Measurements from ENCODE around the gene DPF3. TPM values are rescaled to one million over a fixed set of nuclear protein-coding genes. Genes with fewer than 3 reads are reported as not detected.

DPF3 gene
- total RNA-seq, 4 donors from 2014 or later: 1.1 to 4.7 (median 1.8) TPM

GRCh38 chr14:72610096-72610830 is 283.6 kb downstream of the DPF3 start:
- 87 to 90% methylated on average over 12 of the region's 12 CpGs for WGBS, 2 donors
- DNase-seq (ENCODE audit: low spot score in 2 of 2): peak in 1 of 2 donors; percentile 79
- no peak overlapping the region for H3K4me3 ChIP-seq (ENCODE audit: low read depth, poor library complexity, severe bottlenecking)
- intact Hi-C loops (cut with DNase I; ENCODE audit: low total_unique reads): no loop called here
- TF ChIP-seq CTCF (IDR thresholded peaks at IDR 0.05): no peak
- no peak for TF ChIP-seq POLR2A (IDR thresholded peaks at IDR 0.05)

GRCh38 chr14:72609205-72609916 is 284.5 kb downstream of the DPF3 start:
- TF ChIP-seq POLR2A (IDR thresholded peaks at IDR 0.05) (no peak), CTCF (IDR thresholded peaks at IDR 0.05) (no peak)
- H3K4me3 ChIP-seq (ENCODE audit: low read depth, poor library complexity, severe bottlenecking): no peak overlapping the region
- intact Hi-C loops (cut with DNase I; ENCODE audit: low total_unique reads): no loop called here
- DNase-seq (ENCODE audit: low spot score in 2 of 2): peak in 1 of 2 donors; percentile 39
- WGBS, 2 donors: 81 to 91% methylated on average over 12 of the region's 12 CpGs

- TF ChIP-seq POLR2A (IDR thresholded peaks at IDR 0.05) (no peak), CTCF (IDR thresholded peaks at IDR 0.05) (no peak)
- intact Hi-C loops (cut with DNase I; ENCODE audit: low total_unique reads): no loop called here
- no peak overlapping the region for H3K4me3 ChIP-seq (ENCODE audit: low read depth, poor library complexity, severe bottlenecking)
- peak in 1 of 2 donors; percentile 21 for DNase-seq (ENCODE audit: low spot score in 2 of 2)
- 84 to 85% methylated on average over 8 of the region's 8 CpGs for WGBS, 2 donors
Observed at GRCh38 chr14:72608391-72609204, 285.3 kb downstream of the DPF3 start.

DNA sequence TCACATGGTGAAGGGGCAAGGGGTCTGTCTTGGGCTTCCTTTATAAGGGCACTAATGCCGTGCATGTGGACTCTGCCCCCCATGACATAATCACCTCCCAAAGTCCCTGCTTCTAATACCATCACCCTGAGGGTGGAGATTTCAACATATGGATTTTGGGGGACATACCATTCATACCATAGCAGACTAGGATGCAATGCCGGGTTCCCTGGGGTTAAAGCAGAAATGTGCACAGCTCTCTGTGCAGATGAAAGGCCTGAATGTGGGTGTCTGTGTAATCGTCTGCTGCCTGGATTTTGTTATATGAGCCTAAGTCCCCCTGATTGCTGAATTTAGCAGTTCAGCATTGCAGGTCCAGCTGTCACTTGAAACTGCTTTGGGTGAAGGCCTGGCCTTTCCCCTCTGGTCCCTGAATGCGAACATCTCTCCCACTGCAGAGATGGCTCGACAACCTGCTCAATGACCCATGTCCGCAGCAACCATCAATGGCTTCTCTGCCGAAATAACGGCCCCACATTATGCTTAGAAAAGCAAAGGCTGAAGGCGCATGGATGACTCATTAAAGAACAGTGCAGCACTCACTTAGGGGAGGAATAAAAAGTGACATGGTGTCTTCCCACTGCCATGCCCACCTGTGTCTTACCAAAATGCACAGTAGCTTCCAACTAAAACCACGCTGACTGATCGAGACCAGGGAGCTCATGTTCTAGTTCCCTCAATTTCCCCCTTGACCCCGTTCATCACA is 286.3 kb downstream of the DPF3 start:
- TF ChIP-seq POLR2A (IDR thresholded peaks at IDR 0.05) (no peak), CTCF (IDR thresholded peaks at IDR 0.05) (no peak)
- DNase-seq (ENCODE audit: low spot score in 2 of 2): peak in 1 of 2 donors; percentile 59
- WGBS, 2 donors: 85% methylated on average over 12 of the region's 12 CpGs
- intact Hi-C loops (cut with DNase I; ENCODE audit: low total_unique reads): no loop called here
- H3K4me3 ChIP-seq (ENCODE audit: low read depth, poor library complexity, severe bottlenecking): no peak overlapping the region

DNA sequence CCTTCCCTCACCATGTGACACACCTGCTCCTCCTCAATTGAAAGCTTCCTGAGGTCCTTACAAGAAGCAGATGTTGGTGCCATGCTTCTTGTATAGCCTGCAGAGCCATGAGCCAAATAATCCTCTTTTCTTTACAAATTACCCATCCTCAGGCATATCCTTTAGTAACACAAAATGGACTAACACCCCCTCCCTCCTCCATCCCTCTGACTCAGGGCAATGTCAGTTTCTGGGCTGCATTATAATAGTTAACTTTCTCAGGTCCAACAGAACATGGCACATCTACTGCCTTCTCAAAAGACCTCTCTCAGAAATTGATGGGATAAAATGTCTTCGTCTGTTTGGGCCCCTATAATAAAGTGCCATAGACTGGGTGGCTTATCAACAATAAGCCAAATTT is 287.0 kb downstream of the DPF3 start:
- DNase-seq (ENCODE audit: low spot score in 2 of 2): no peak
- 83 to 88% methylated on average over 1 of the region's 1 CpG for WGBS, 2 donors
- TF ChIP-seq CTCF (IDR thresholded peaks at IDR 0.05) (no peak), POLR2A (IDR thresholded peaks at IDR 0.05) (no peak)
- intact Hi-C loops (cut with DNase I; ENCODE audit: low total_unique reads): no loop called here
- no peak overlapping the region for H3K4me3 ChIP-seq (ENCODE audit: low read depth, poor library complexity, severe bottlenecking)

All from lower leg skin (tissue), 4 donors.